HepG2 (cell line): Measurements from ENCODE around the gene DIRAS1. TPM values are rescaled to one million over a fixed set of nuclear protein-coding genes. Genes with fewer than 3 reads are reported as not detected.

Source experiments
- ATAC-seq: fragments of 200-7000 bp; cut with Tn5 transposase; 3 replicates; pipeline ENCODE4 v1.9.1; 2020; ENCODE audit warnings: mild to moderate bottlenecking, moderate library complexity
- BruUV-seq: library from RNA; stranded (reverse); fragments of 400-500 nt; replicated peaks from 2 replicates; lab custom pipeline; 2021; lab: Mats Ljungman, UMichigan
- CTCF ChIA-PET: fragments of 300-600 bp; formaldehyde crosslinking; extraction: SDS; loops from one replicate; lab custom pipeline; 2021; ENCODE audit warnings: low total read pairs, inconsistent platforms, low intra/inter-chr PET ratio; lab: Yijun Ruan, JAX
- POLR2A ChIA-PET: fragments of 350-600 bp; sonication (Branson Sonifier 250); formaldehyde crosslinking; loops from one replicate; lab custom pipeline; 2020; ENCODE audit warnings: antibody characterized with exemption, inconsistent platforms; lab: Yijun Ruan, JAX
- DNase-seq: peaks from one replicate; pipeline ENCODE4 v3.0.0-alpha.2; 2015; ENCODE audit warnings: low spot score
- FAIRE-seq: peaks from 3 replicates; lab custom pipeline; 2011; peaks lifted over from hg19 to GRCh38; lab: Jason Lieb, UNC
- H2AFZ ChIP-seq: one replicate; pipeline ENCODE4 v1.6.1; 2011; ENCODE audit warnings: low read length, inconsistent platforms
- H3K27ac ChIP-seq: fragments of 300-600 bp; 3 replicates; pipeline ENCODE4 v1.8.0; 2011; ENCODE audit warnings: mixed run types, mild to moderate bottlenecking, mixed read lengths, low read length, inconsistent platforms; ENCODE audit not compliant: insufficient read depth; ENCODE audit errors: extremely low read length
- H3K27me3 ChIP-seq, 2 experiments: fragments of 200-600 bp in 1 of 2; 2 replicates in 1 of 2; 3 replicates in 1 of 2; pipeline versions ENCODE4 v1.6.0 to v1.8.0; 2011; ENCODE audit warnings: low read length in 2 of 2, mild to moderate bottlenecking in 2 of 2, moderate library complexity in 2 of 2, inconsistent platforms in 1 of 2; ENCODE audit not compliant: insufficient read depth in 2 of 2, control insufficient read depth in 1 of 2
- H3K36me3 ChIP-seq, 2 experiments: fragments of 200-600 bp in 1 of 2; replicated peaks in 1 of 2; 2 replicates in 1 of 2; 3 replicates in 1 of 2; pipeline versions ENCODE4 v1.5.1 to v1.8.0; 2011; ENCODE audit warnings: low read length in 2 of 2, inconsistent platforms in 1 of 2; ENCODE audit not compliant: insufficient read depth in 2 of 2, control insufficient read depth in 1 of 2
- H3K4me1 ChIP-seq: 2 replicates; pipeline ENCODE4 v1.5.1; 2012; ENCODE audit warnings: low read length, inconsistent platforms; ENCODE audit not compliant: insufficient read depth
- H3K4me2 ChIP-seq: 2 replicates; pipeline ENCODE4 v1.6.0; 2011; ENCODE audit warnings: low read depth, low read length, inconsistent platforms
- H3K4me3 ChIP-seq, 3 experiments: fragments of 200-600 bp in 1 of 3; sonication (generic), shearing (Covaris generic) in 1 of 3; replicated peaks in 1 of 3; 2 replicates each; pipeline ENCODE4 v1.5.1; 2011 to 2016; ENCODE audit warnings: low read length in 3 of 3, inconsistent platforms in 2 of 3, low read depth in 2 of 3, mild to moderate bottlenecking in 2 of 3, control low read depth in 1 of 3, mixed read lengths in 1 of 3; ENCODE audit not compliant: insufficient read depth in 1 of 3
- H3K79me2 ChIP-seq: one replicate; pipeline ENCODE4 v1.6.1; 2011; ENCODE audit warnings: low read length, inconsistent platforms; ENCODE audit not compliant: insufficient read depth
- H3K9ac ChIP-seq: 2 replicates; pipeline ENCODE4 v1.6.0; 2011; ENCODE audit warnings: mild to moderate bottlenecking, low read depth, low read length, inconsistent platforms; ENCODE audit not compliant: insufficient read depth
- H3K9me3 ChIP-seq: 2 replicates; pipeline ENCODE4 v1.5.1; 2012; ENCODE audit warnings: mild to moderate bottlenecking, low read length
- H4K20me1 ChIP-seq: 2 replicates; pipeline ENCODE4 v1.6.0; 2011; ENCODE audit warnings: inconsistent platforms, mild to moderate bottlenecking, low read length, moderate library complexity; ENCODE audit not compliant: insufficient read depth
- RBM22 ChIP-seq: fragments of 200-400 bp; formaldehyde crosslinking; optimal IDR thresholded peaks from 2 replicates; pipeline ENCODE3; 2017; ENCODE audit warnings: mild to moderate bottlenecking, low read length, moderate library complexity
- SNRNP70 ChIP-seq: fragments of 200-400 bp; formaldehyde crosslinking; IDR thresholded peaks from 2 replicates; pipeline ENCODE4 v1.6.1; 2017; ENCODE audit warnings: mild to moderate bottlenecking, low read depth, low read length, moderate library complexity
- ZNF768 ChIP-seq: sonication (generic); formaldehyde crosslinking; IDR thresholded peaks from 2 replicates; pipeline ENCODE4 v1.4.0; 2020; ENCODE audit warnings: missing genetic modification reagents
- WGBS: methylation state at CpG from one replicate; pipeline ENCODE4 v1.1.6; 2017; ENCODE audit warnings: low lambda C conversion rate; 5-methylcytosine and 5-hydroxymethylcytosine counted together
- in situ Hi-C: cut with HindIII; loops from 2 replicates; pipeline ENCODE4 v1.10.0; 2017; ENCODE audit warnings: low pct_unique_long_range_greater_than_20kb; ENCODE audit not compliant: extremely low pct_ligation_motif_present
- intact Hi-C: fragments of 100-400 bp; cut with micrococcal nuclease; formaldehyde crosslinking; loops from one replicate; pipeline ENCODE4 v1.10.0; 2022; ENCODE audit not compliant: unreplicated experiment
- polyA plus RNA-seq, 8 experiments: library from polyadenylated mRNA; depleted of rRNA in 3 of 8; stranded (reverse) in 7 of 8; unstranded in 1 of 8; fragments of >200 nt; fragmentation: Illumina TruSeq in 4 of 8; extraction: Trizol in 4 of 8; gene quantifications; 2 replicates each; pipeline versions ENCODE4 v1.2.1 to v1.2.3, GENCODE V29; 2011 to 2016; ENCODE audit warnings: low read depth in 4 of 8, missing spikeins in 1 of 8, mixed read lengths in 1 of 8; ENCODE audit not compliant: insufficient read depth in 1 of 8
- total RNA-seq, 5 experiments: library from RNA; depleted of rRNA; stranded (reverse); fragments of >200 nt; fragmentation: Illumina TruSeq; extraction: Trizol; gene quantifications; 2 replicates each; pipeline ENCODE4 v1.2.3, GENCODE V29; 2016; ENCODE audit warnings: low read depth in 1 of 5

DIRAS1 gene
- total and polyA plus RNA-seq, 2 of the 13 experiments (the other 11 are each of a cell fraction or from before 2014, with no cell fraction given) = 0.97 to 1.8 TPM

GRCh38 chr19:2756921-2757881 is 36.0 kb upstream of the DIRAS1 start:
- peak; percentile 10 for TF ChIP-seq RBM22
- TF ChIP-seq ZNF768 (CRISPR knock-in tag) = no peak
- no peak for DNase-seq
- WGBS = 94% methylated on average over 26 of the region's 48 CpGs
- H3K4me1 ChIP-seq = no peaks in the 10 kb centered on the region
- ChIA-PET POLR2A (no interaction called here), CTCF (no interaction called here)
- intact Hi-C loops (no loop called here), in situ Hi-C loops (no loop called here)
- H4K20me1 ChIP-seq = no peaks in the 10 kb centered on the region
- no peak for ATAC-seq
- no peaks in the 10 kb centered on the region for H3K9me3 ChIP-seq
- H3K4me2 ChIP-seq = no peak overlapping the region
- H3K4me3 ChIP-seq = no peak overlapping the region
- H3K36me3 ChIP-seq = peaks cover 28 to 44% of the 10 kb centered on the region in 2 experiments; a peak in 4 of 5 replicates
- no TSS peak for BruUV-seq
- no peaks in the 10 kb centered on the region for H3K79me2 ChIP-seq
- H3K9ac ChIP-seq = no peak overlapping the region
- no peak overlapping the region for H2AFZ ChIP-seq
- FAIRE-seq = no peak
- H3K27me3 ChIP-seq = no peaks in the 10 kb centered on the region
- no peak overlapping the region for H3K27ac ChIP-seq

- CTCF ChIA-PET = no interaction called here
- Histone ChIP-seq H3K27me3 (no peaks in the 10 kb centered on the region), H3K79me2 (no peaks in the 10 kb centered on the region), H3K9ac (no peak overlapping the region), H3K36me3 (peaks cover 28 to 41% of the 10 kb centered on the region in 2 experiments; a peak in 4 of 5 replicates), H4K20me1 (no peaks in the 10 kb centered on the region), H3K9me3 (no peaks in the 10 kb centered on the region), H3K27ac (no peak overlapping the region), H3K4me3 (no peak overlapping the region), H2AFZ (no peak overlapping the region), H3K4me1 (no peaks in the 10 kb centered on the region), H3K4me2 (no peak overlapping the region)
- DNase-seq = no peak
- 97% methylated on average over 8 of the region's 8 CpGs for WGBS
- POLR2A ChIA-PET = no interaction called here
- intact Hi-C loops (no loop called here), in situ Hi-C loops (no loop called here)
- no peak for TF ChIP-seq SNRNP70
- BruUV-seq = no TSS peak
- ATAC-seq = no peak
- no peak for FAIRE-seq
These were observed 35.3 kb upstream of the DIRAS1 start for GRCh38 chr19:2756477-2756876.
